Endothelial cell (in vitro differentiated cells): ENCODE measurements around the gene XPC. TPM values are rescaled to one million over a fixed set of nuclear protein-coding genes. Genes with fewer than 3 reads are reported as not detected.

Source experiments
- DNase-seq: peaks from one replicate; pipeline ENCODE4 v3.0.0; 2021; ENCODE audit warnings: low spot score
- H3K27ac Mint-ChIP-seq: one replicate; pipeline ENCODE4 v1.8.0; 2021; ENCODE audit warnings: mixed read lengths, inconsistent platforms; ENCODE audit not compliant: unreplicated experiment
- H3K27me3 Mint-ChIP-seq: one replicate; pipeline ENCODE4 v1.8.0; 2021; ENCODE audit warnings: mild to moderate bottlenecking, moderate library complexity, mixed read lengths, inconsistent platforms; ENCODE audit not compliant: unreplicated experiment
- H3K36me3 Mint-ChIP-seq: one replicate; pipeline ENCODE4 v1.8.0; 2021; ENCODE audit warnings: mild to moderate bottlenecking, low read depth, mixed read lengths, inconsistent platforms; ENCODE audit not compliant: unreplicated experiment
- H3K4me1 Mint-ChIP-seq: one replicate; pipeline ENCODE4 v1.8.0; 2021; ENCODE audit warnings: mild to moderate bottlenecking, mixed read lengths, inconsistent platforms; ENCODE audit not compliant: unreplicated experiment
- H3K4me3 Mint-ChIP-seq: one replicate; pipeline ENCODE4 v1.8.0; 2021; ENCODE audit warnings: mild to moderate bottlenecking, mixed read lengths, inconsistent platforms; ENCODE audit not compliant: unreplicated experiment
- H3K9me3 Mint-ChIP-seq: one replicate; pipeline ENCODE4 v1.8.0; 2021; ENCODE audit warnings: mixed read lengths, inconsistent platforms; ENCODE audit not compliant: unreplicated experiment
- CTCF ChIP-seq: fragments of 200-600 bp; sonication (generic); IDR thresholded peaks from one replicate; pipeline ENCODE4 v1.5.0; 2021; ENCODE audit warnings: antibody characterized with exemption; ENCODE audit not compliant: unreplicated experiment
- total RNA-seq: library from RNA; stranded (reverse); fragmentation: NEBNext Ultra II Directional; extraction: Animal tissue kit (Norgen Biotek cat#: 25700); gene quantifications from one replicate; pipeline ENCODE4 v1.2.1, GENCODE V29; 2021; ENCODE audit not compliant: unreplicated experiment

The XPC gene
- total RNA-seq, 1 donor from 2014 or later: 35.6 TPM

- Mint-ChIP-seq H3K36me3 (peaks cover 1% of the 10 kb centered on the region), H3K27me3 (peaks cover 3% of the 10 kb centered on the region), H3K9me3 (no peaks in the 10 kb centered on the region), H3K4me3 (no peak overlapping the region), H3K4me1 (peaks cover 7% of the 10 kb centered on the region), H3K27ac (no peak overlapping the region)
- no peak for TF ChIP-seq CTCF
- DNase-seq: no peak
Observed at GRCh38 chr3:14202874-14203520, 24.6 kb upstream of the XPC start.

DNA sequence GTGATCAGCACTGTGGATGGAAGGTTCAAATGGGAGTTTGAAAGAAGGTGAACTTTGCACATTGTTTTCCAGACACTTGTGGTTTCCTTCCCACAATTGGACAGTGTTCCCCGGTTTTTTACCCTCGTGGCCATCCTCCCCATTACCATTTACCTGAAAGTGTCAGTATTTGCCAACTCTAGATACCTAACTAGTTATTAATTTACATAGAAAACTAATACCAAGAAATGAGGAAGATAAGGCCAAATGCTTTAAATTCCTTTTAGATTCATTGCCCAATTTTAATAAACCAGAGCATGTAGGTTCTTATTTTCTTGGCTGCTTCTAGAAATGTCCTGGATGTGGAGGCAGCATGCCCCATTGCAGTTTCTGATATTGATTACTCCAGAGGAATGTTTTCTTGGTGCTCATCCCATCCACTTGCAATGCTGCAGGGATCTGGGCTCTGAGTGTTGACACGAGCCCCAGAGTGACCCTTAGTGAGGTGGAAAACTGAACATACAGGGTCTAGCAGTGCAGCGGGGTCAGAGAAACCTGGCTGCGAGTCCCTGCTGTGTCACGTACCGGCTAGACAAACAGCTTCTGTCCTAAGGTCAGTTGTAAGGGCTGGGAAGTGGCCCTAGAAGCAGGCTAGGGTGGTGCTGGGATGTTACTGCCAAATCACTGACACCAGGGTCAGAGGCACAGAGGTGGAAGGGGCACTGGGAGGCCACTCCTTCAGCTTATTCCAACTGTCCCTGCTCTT lies 23.7 kb upstream of the XPC start:
- Mint-ChIP-seq H3K4me1 (peaks cover 7% of the 10 kb centered on the region), H3K9me3 (no peaks in the 10 kb centered on the region), H3K36me3 (peaks cover 8% of the 10 kb centered on the region), H3K4me3 (no peak overlapping the region), H3K27me3 (peaks cover 4% of the 10 kb centered on the region), H3K27ac (no peak overlapping the region)
- DNase-seq: no peak
- no peak for TF ChIP-seq CTCF

DNA sequence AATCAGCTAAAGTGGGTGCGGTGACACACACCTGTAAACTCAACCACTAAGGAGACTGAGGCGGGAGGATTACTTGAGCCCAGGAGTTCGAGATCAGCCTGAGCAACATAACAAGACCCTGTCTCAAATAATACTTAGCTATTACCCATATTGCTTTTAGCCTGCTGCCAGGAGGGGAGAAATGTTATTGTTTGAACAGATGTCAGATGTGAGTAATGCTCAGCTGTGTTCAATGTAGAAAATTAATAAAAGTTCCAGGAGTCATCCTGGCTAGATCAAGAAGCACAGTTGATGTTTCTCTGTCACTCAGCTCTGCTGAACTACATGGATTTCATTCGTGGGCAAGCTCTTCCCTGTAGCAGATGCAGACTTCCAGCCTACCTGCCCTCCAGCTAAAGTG lies 22.4 kb upstream of the XPC start:
- Mint-ChIP-seq H3K4me3 (no peak overlapping the region), H3K36me3 (peaks cover 8% of the 10 kb centered on the region), H3K27me3 (peaks cover 4% of the 10 kb centered on the region), H3K9me3 (no peaks in the 10 kb centered on the region), H3K4me1 (peaks cover 7% of the 10 kb centered on the region), H3K27ac (no peak overlapping the region)
- no peak for DNase-seq
- no peak for TF ChIP-seq CTCF

GRCh38 chr3:14200276-14200675 lies 21.9 kb upstream of the XPC start:
- no peak for TF ChIP-seq CTCF
- Mint-ChIP-seq H3K27ac (no peak overlapping the region), H3K27me3 (peaks cover 4% of the 10 kb centered on the region), H3K36me3 (peaks cover 8% of the 10 kb centered on the region), H3K9me3 (no peaks in the 10 kb centered on the region), H3K4me3 (no peak overlapping the region), H3K4me1 (peaks cover 7% of the 10 kb centered on the region)
- no peak for DNase-seq

DNA sequence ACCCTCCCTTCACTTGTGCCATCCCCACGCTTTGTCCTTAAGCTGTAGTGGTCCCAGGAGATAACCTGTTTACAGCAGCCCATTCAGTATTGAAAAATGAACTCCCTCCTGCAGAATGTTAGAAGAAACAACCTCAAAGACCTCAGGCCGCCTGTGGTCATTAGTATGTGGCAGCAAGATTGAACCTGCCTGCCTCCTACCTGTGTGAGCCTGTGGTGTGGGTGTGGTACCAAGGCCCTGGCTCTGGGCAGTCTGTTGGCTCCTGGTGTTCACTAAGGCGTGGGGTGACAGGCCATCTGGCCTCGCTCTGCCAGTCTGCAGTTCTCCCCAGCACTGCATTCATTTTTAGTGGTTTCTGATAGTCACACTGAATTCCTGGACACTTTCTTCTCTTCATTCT lies 21.2 kb upstream of the XPC start:
- DNase-seq: no peak
- peaks cover 4% of the 10 kb centered on the region for H3K27me3 Mint-ChIP-seq
- peaks cover 7% of the 10 kb centered on the region for H3K4me1 Mint-ChIP-seq
- no peak overlapping the region for H3K4me3 Mint-ChIP-seq
- no peak for TF ChIP-seq CTCF
- H3K27ac Mint-ChIP-seq: no peak overlapping the region
- no peaks in the 10 kb centered on the region for H3K9me3 Mint-ChIP-seq
- H3K36me3 Mint-ChIP-seq: peaks cover 8% of the 10 kb centered on the region
